Stomach (tissue), 4 donors: ENCODE measurements around the gene TSPAN7.

Experiments
- CTCF ChIP-seq, 7 experiments: fragments of 450-650 bp in 4 of 7; fragments of 200-600 bp in 3 of 7; sonication (generic) in 3 of 7; IDR thresholded peaks; one replicate each; pipeline ENCODE4 v1.5.1; 2016 to 2019; ENCODE audit warnings: antibody characterized with exemption in 7 of 7, control low read depth in 2 of 7, mild to moderate bottlenecking in 1 of 7
- EP300 ChIP-seq: sonication (generic); formaldehyde crosslinking; IDR thresholded peaks from one replicate; pipeline ENCODE4 v1.6.1; 2017; ENCODE audit warnings: antibody characterized with exemption
- POLR2A ChIP-seq, 4 donors: fragments of 450-650 bp; IDR thresholded peaks; one replicate each; pipeline ENCODE4 v1.6.1; 2016; ENCODE audit warnings: antibody characterized with exemption in 4 of 4, control low read depth in 2 of 4, mild to moderate bottlenecking in 1 of 4, moderate library complexity in 1 of 4
- POLR2AphosphoS5 ChIP-seq, 3 donors: sonication (generic); formaldehyde crosslinking; IDR thresholded peaks; one replicate each; pipeline ENCODE4 v1.6.1; 2016; ENCODE audit warnings: antibody characterized with exemption in 3 of 3

- TF ChIP-seq CTCF (IDR thresholded peaks at IDR 0.05) (no peak), POLR2A (IDR thresholded peaks at IDR 0.05) (no peak), POLR2AphosphoS5 (IDR thresholded peaks at IDR 0.05) (no peak), EP300 (no peak)
Observed at GRCh38 chrX:38620623-38621022, 59.3 kb downstream of the TSPAN7 start.
